Cortex of kidney (tissue), 1 donor: Measurements from ENCODE around the gene TUB.

Experiments
- DNase-seq: peaks from one replicate; lab custom pipeline; 2025; lab: John Stamatoyannopoulos, UW

TUB gene

GRCh38 chr11:8080674-8081590 is at the start of gene TUB:
TUB (plus strand) TSS chr11:8081211; CDS start chr11:8081511, 300 bp downstream.
- DNase-seq, result no peak

GRCh38 chr11:8031248-8032115 is 49.5 kb upstream of the TUB start:
- DNase-seq, result no peak

GRCh38 chr11:8032122-8032521 is 48.9 kb upstream of the TUB start:
- DNase-seq, result no peak

- no peak for DNase-seq
Observed at GRCh38 chr11:8032576-8033304, 48.3 kb upstream of the TUB start.

GRCh38 chr11:8033305-8034105 is 47.5 kb upstream of the TUB start:
- DNase-seq, result no peak

- DNase-seq, result no peak
Observed at GRCh38 chr11:8034106-8034585, 46.9 kb upstream of the TUB start.

- no peak for DNase-seq
Observed at GRCh38 chr11:8034604-8035190, 46.3 kb upstream of the TUB start.

GRCh38 chr11:8035200-8035855 is 45.7 kb upstream of the TUB start:
- DNase-seq, result no peak

GRCh38 chr11:8036002-8036802 is 44.8 kb upstream of the TUB start:
- DNase-seq, result no peak

GRCh38 chr11:8036986-8037385 is 44.0 kb upstream of the TUB start:
- DNase-seq, result no peak

GRCh38 chr11:8038393-8038792 is 42.6 kb upstream of the TUB start:
- no peak for DNase-seq

- no peak for DNase-seq
Observed at GRCh38 chr11:8038811-8039529, 42.0 kb upstream of the TUB start.

- DNase-seq, result no peak
Observed at GRCh38 chr11:8039530-8040260, 41.3 kb upstream of the TUB start.

GRCh38 chr11:8040261-8040920 is 40.6 kb upstream of the TUB start:
- DNase-seq, result no peak

- no peak for DNase-seq
Observed at GRCh38 chr11:8040921-8041285, 40.1 kb upstream of the TUB start.

- no peak for DNase-seq
Observed at GRCh38 chr11:8041576-8041975, 39.4 kb upstream of the TUB start.

- DNase-seq, result no peak
Observed at GRCh38 chr11:8043756-8044155, 37.3 kb upstream of the TUB start.

- DNase-seq, result no peak
Observed at GRCh38 chr11:8045839-8046238, 35.2 kb upstream of the TUB start.
